Vagina (tissue), 2 donors: ENCODE results near the gene TLNRD1.

Source experiments
- CTCF ChIP-seq, 3 experiments: fragments of 450-650 bp in 2 of 3; fragments of 200-600 bp in 1 of 3; sonication (generic) in 1 of 3; IDR thresholded peaks; one replicate each; pipeline ENCODE4 v1.5.1; 2017 to 2019; ENCODE audit warnings: antibody characterized with exemption in 3 of 3, mild to moderate bottlenecking in 2 of 3, moderate library complexity in 2 of 3
- POLR2AphosphoS5 ChIP-seq, 2 donors: sonication (generic); formaldehyde crosslinking; IDR thresholded peaks; one replicate each; pipeline ENCODE4 v1.9.0; 2017; ENCODE audit warnings: antibody characterized with exemption in 2 of 2, mild to moderate bottlenecking in 2 of 2, low read depth in 1 of 2; ENCODE audit not compliant: insufficient read depth in 1 of 2

- no peak for TF ChIP-seq POLR2AphosphoS5 (IDR thresholded peaks at IDR 0.05; ENCODE audit: insufficient read depth in 1 of 2, low read depth in 1 of 2)
- no peak for TF ChIP-seq CTCF (IDR thresholded peaks at IDR 0.05)
Observed at GRCh38 chr15:81046290-81046689, 45.6 kb downstream of the TLNRD1 start.
